OCI-LY3 (cell line): Measurements from ENCODE around the gene ITSN1.

ENCODE experiments used
- CTCF ChIP-seq: fragments of 200-600, 300-600 bp; sonication (generic); IDR thresholded peaks from 2 replicates; pipeline ENCODE4 v1.5.1; 2014; ENCODE audit warnings: antibody characterized with exemption, low read length, low read depth
- EZH2phosphoT487 ChIP-seq: fragments of 200-600 bp; shearing (Covaris generic); IDR thresholded peaks from 2 replicates; pipeline ENCODE4 v1.6.1; 2018; ENCODE audit warnings: antibody characterized with exemption, mixed run types, low read depth

- TF ChIP-seq CTCF (no peak), EZH2phosphoT487 (no peak)
Observed at GRCh38 chr21:33947451-33948095, 305.3 kb downstream of the ITSN1 start.
